H1 (cell line): Measurements from ENCODE around the gene RAD51B. TPM values are rescaled to one million over a fixed set of nuclear protein-coding genes. Genes with fewer than 3 reads are reported as not detected.

Source experiments
- CTCF ChIA-PET: fragments of 300-600 bp; sonication (Branson Sonifier 250); formaldehyde crosslinking; loops from one replicate; lab custom pipeline; 2021; ENCODE audit not compliant: partially characterized antibody; lab: Charles Lee
- POLR2A ChIA-PET: fragments of 300-600 bp; sonication (Branson Sonifier 250); formaldehyde crosslinking; loops from one replicate; lab custom pipeline; 2021; ENCODE audit warnings: inconsistent platforms; ENCODE audit not compliant: partially characterized antibody; lab: Charles Lee
- DNase-seq, 2 experiments: peaks; one replicate each; pipeline versions ENCODE4 v3.0.0 to v3.0.0-alpha.2; 2010 to 2022; ENCODE audit warnings: low spot score in 2 of 2, low read depth in 1 of 2, mixed read lengths in 1 of 2
- FAIRE-seq: peaks from 2 replicates; lab custom pipeline; 2011; peaks lifted over from hg19 to GRCh38; lab: Jason Lieb, UNC
- H2AFZ ChIP-seq: 2 replicates; pipeline ENCODE4 v1.8.1; 2012; ENCODE audit warnings: low read length, inconsistent platforms
- H2AK5ac ChIP-seq: 2 replicates; pipeline ENCODE4 v1.6.1; 2013; ENCODE audit warnings: low read depth, low read length
- H2BK120ac ChIP-seq: replicated peaks from 2 replicates; pipeline ENCODE3; 2013; ENCODE audit warnings: low read depth, low read length, inconsistent platforms
- H2BK12ac ChIP-seq: 2 replicates; pipeline ENCODE4 v1.6.1; 2013; ENCODE audit warnings: low read depth, low read length
- H2BK15ac ChIP-seq: 2 replicates; pipeline ENCODE4 v1.6.1; 2013; ENCODE audit warnings: low read length
- H2BK20ac ChIP-seq: 2 replicates; pipeline ENCODE4 v1.6.1; 2013; ENCODE audit warnings: low read length
- H2BK5ac ChIP-seq: 2 replicates; pipeline ENCODE4 v1.6.1; 2013; ENCODE audit warnings: low read depth, low read length
- H3K14ac ChIP-seq: 2 replicates; pipeline ENCODE4 v1.6.1; 2013; ENCODE audit warnings: inconsistent platforms; ENCODE audit not compliant: insufficient read length
- H3K18ac ChIP-seq: 2 replicates; pipeline ENCODE4 v1.6.1; 2013; ENCODE audit warnings: low read length; ENCODE audit errors: extremely low read depth
- H3K23ac ChIP-seq: 2 replicates; pipeline ENCODE4 v1.6.1; 2013; ENCODE audit warnings: inconsistent platforms; ENCODE audit not compliant: insufficient read length
- H3K23me2 ChIP-seq: 2 replicates; pipeline ENCODE4 v1.6.1; 2013; ENCODE audit warnings: low read depth, low read length
- H3K27ac ChIP-seq: 2 replicates; pipeline ENCODE4 v1.6.1; 2011; ENCODE audit warnings: low read depth, low read length, inconsistent platforms
- H3K27me3 ChIP-seq, 4 experiments: replicated peaks in 1 of 4; 1 replicate in 1 of 4; 2 replicates in 3 of 4; pipeline versions ENCODE4 v1.6.1 to v1.8.1; 2011 to 2013; ENCODE audit warnings: low read length in 3 of 4, mild to moderate bottlenecking in 3 of 4, inconsistent platforms in 2 of 4, mixed read lengths in 2 of 4, moderate library complexity in 1 of 4; ENCODE audit not compliant: control insufficient read depth in 3 of 4, insufficient read depth in 3 of 4; ENCODE audit errors: extremely low read depth in 1 of 4
- H3K36me3 ChIP-seq, 4 experiments: 2 replicates each; pipeline versions ENCODE4 v1.6.1 to v1.8.1; 2011 to 2013; ENCODE audit warnings: mild to moderate bottlenecking in 4 of 4, low read length in 3 of 4, moderate library complexity in 2 of 4, control low read depth in 1 of 4, inconsistent platforms in 1 of 4; ENCODE audit not compliant: insufficient read depth in 4 of 4, control insufficient read depth in 2 of 4
- H3K4ac ChIP-seq: replicated peaks from 2 replicates; pipeline ENCODE3; 2013; ENCODE audit warnings: low read length, low read depth, mixed read lengths, inconsistent platforms; ENCODE audit not compliant: insufficient read length
- H3K4me1 ChIP-seq, 4 experiments: replicated peaks in 1 of 4; 1 replicate in 1 of 4; 2 replicates in 3 of 4; pipeline versions ENCODE4 v1.6.1 to v1.8.1; 2011 to 2013; ENCODE audit warnings: low read length in 3 of 4, inconsistent platforms in 2 of 4, mixed read lengths in 1 of 4; ENCODE audit not compliant: insufficient read depth in 4 of 4, control insufficient read depth in 3 of 4
- H3K4me2 ChIP-seq, 2 experiments: 2 replicates each; pipeline versions ENCODE4 v1.6.1 to v1.8.1; 2011 to 2013; ENCODE audit warnings: low read depth in 2 of 2, low read length in 2 of 2, control low read depth in 1 of 2, inconsistent platforms in 1 of 2, mild to moderate bottlenecking in 1 of 2; ENCODE audit not compliant: insufficient read depth in 1 of 2
- H3K4me3 ChIP-seq, 4 experiments: fragments of 200-600, 300-600 bp in 1 of 4; sonication (generic), shearing (Covaris generic), sonication (Bioruptor Twin) in 1 of 4; 2 replicates each; pipeline versions ENCODE4 v1.5.1 to v1.8.1; 2011 to 2016; ENCODE audit warnings: low read length in 4 of 4, low read depth in 3 of 4, control low read depth in 2 of 4, inconsistent platforms in 2 of 4, mild to moderate bottlenecking in 2 of 4, mixed read lengths in 1 of 4, moderate library complexity in 1 of 4; ENCODE audit not compliant: insufficient read depth in 2 of 4; ENCODE audit errors: extremely low read depth in 1 of 4
- H3K56ac ChIP-seq: replicated peaks from 2 replicates; pipeline ENCODE3; 2013; ENCODE audit warnings: low read depth, mild to moderate bottlenecking, mixed read lengths, low read length, inconsistent platforms; ENCODE audit not compliant: insufficient read length
- H3K79me1 ChIP-seq: 2 replicates; pipeline ENCODE4 v1.6.1; 2013; ENCODE audit warnings: low read depth, low read length, control low read depth
- H3K79me2 ChIP-seq, 2 experiments: 2 replicates each; pipeline versions ENCODE4 v1.6.1 to v1.8.1; 2012 to 2013; ENCODE audit warnings: low read length in 2 of 2, mild to moderate bottlenecking in 2 of 2, inconsistent platforms in 1 of 2; ENCODE audit not compliant: insufficient read depth in 2 of 2, control insufficient read depth in 1 of 2
- H3K9ac ChIP-seq, 4 experiments: replicated peaks in 1 of 4; 1 replicate in 1 of 4; 2 replicates in 3 of 4; pipeline versions ENCODE4 v1.6.1 to v1.8.1; 2011 to 2013; ENCODE audit warnings: low read depth in 3 of 4, low read length in 3 of 4, control low read depth in 2 of 4, mild to moderate bottlenecking in 2 of 4, moderate library complexity in 2 of 4, inconsistent platforms in 1 of 4; ENCODE audit errors: extremely low read depth in 1 of 4
- H3K9me3 ChIP-seq, 2 experiments: 2 replicates each; pipeline versions ENCODE4 v1.6.1 to v1.8.1; 2012 to 2013; ENCODE audit warnings: mild to moderate bottlenecking in 2 of 2, moderate library complexity in 2 of 2, control low read depth in 1 of 2, inconsistent platforms in 1 of 2, low read depth in 1 of 2, low read length in 1 of 2, mixed read lengths in 1 of 2; ENCODE audit not compliant: insufficient read depth in 2 of 2
- H4K20me1 ChIP-seq, 2 experiments: replicated peaks in 1 of 2; 2 replicates each; pipeline versions ENCODE3 to v1.8.1; 2011 to 2013; ENCODE audit warnings: inconsistent platforms in 2 of 2, low read length in 2 of 2, mild to moderate bottlenecking in 1 of 2; ENCODE audit not compliant: insufficient read depth in 2 of 2, control insufficient read depth in 1 of 2
- H4K5ac ChIP-seq: 2 replicates; pipeline ENCODE4 v1.6.1; 2013; ENCODE audit warnings: low read length, low read depth, mixed read lengths, inconsistent platforms; ENCODE audit not compliant: insufficient read length
- H4K8ac ChIP-seq: 2 replicates; pipeline ENCODE4 v1.8.0; 2013; ENCODE audit warnings: mild to moderate bottlenecking, moderate library complexity, low read length, inconsistent platforms; ENCODE audit not compliant: insufficient read depth; ENCODE audit errors: extremely low read depth
- H4K91ac ChIP-seq: replicated peaks from 2 replicates; pipeline ENCODE3; 2013; ENCODE audit warnings: low read length, mixed read lengths, inconsistent platforms; ENCODE audit not compliant: insufficient read length
- ASH2L ChIP-seq: fragments of 200-600, 300-600 bp; sonication (generic); IDR thresholded peaks from one replicate; pipeline ENCODE4 v1.7.1; 2017; ENCODE audit warnings: low read length
- BCL11A ChIP-seq, 2 experiments: IDR thresholded peaks; one replicate each; pipeline ENCODE4 v1.6.1; 2011; ENCODE audit warnings: low read depth in 2 of 2, low read length in 2 of 2, mild to moderate bottlenecking in 2 of 2
- EZH2 ChIP-seq: fragments of 200-600 bp; sonication (generic); IDR thresholded peaks from 2 replicates; pipeline ENCODE4 v1.7.1; 2012; ENCODE audit warnings: low read depth, mild to moderate bottlenecking, moderate library complexity, low read length, inconsistent platforms; ENCODE audit not compliant: severe bottlenecking
- FOSL1 ChIP-seq: IDR thresholded peaks from 2 replicates; pipeline ENCODE4 v1.6.1; 2011; ENCODE audit warnings: mild to moderate bottlenecking, low read depth, low read length, moderate library complexity; ENCODE audit not compliant: insufficient read depth
- JUN ChIP-seq: IDR thresholded peaks from 2 replicates; pipeline ENCODE4 v1.6.1; 2011; ENCODE audit warnings: low read depth, mild to moderate bottlenecking, improper control_type of control experiment, low read length
- MAFK ChIP-seq: IDR thresholded peaks from 2 replicates; pipeline ENCODE4 v1.6.1; 2012; ENCODE audit warnings: low read depth, mild to moderate bottlenecking, improper control_type of control experiment, low read length
- POU5F1 ChIP-seq: IDR thresholded peaks from 2 replicates; pipeline ENCODE4 v1.6.1; 2011; ENCODE audit warnings: low read depth, mild to moderate bottlenecking, low read length, moderate library complexity
- RBBP5 ChIP-seq: IDR thresholded peaks from 2 replicates; pipeline ENCODE4 v1.7.1; 2012; ENCODE audit warnings: low read depth, mild to moderate bottlenecking, inconsistent platforms, low read length, moderate library complexity, borderline replicate concordance
- RNF2 ChIP-seq: fragments of 200-900, 300-1000 bp; sonication (generic); IDR thresholded peaks from 2 replicates; pipeline ENCODE4 v1.7.1; 2016; ENCODE audit warnings: borderline replicate concordance, low read depth, mild to moderate bottlenecking, antibody characterized with exemption, low read length; ENCODE audit not compliant: poor library complexity, severe bottlenecking; ENCODE audit errors: missing control alignments
- SAP30 ChIP-seq: fragments of 300-600 bp; sonication (generic); IDR thresholded peaks from 2 replicates; pipeline ENCODE4 v1.7.1; 2012; ENCODE audit warnings: low read length, moderate library complexity, mild to moderate bottlenecking, inconsistent platforms; ENCODE audit not compliant: insufficient read depth, insufficient replicate concordance
- SIX5 ChIP-seq: IDR thresholded peaks from 2 replicates; pipeline ENCODE4 v1.6.1; 2011; ENCODE audit warnings: mild to moderate bottlenecking, low read depth, low read length
- WGBS, 2 experiments: shearing (Covaris generic) in 1 of 2; methylation state at CpG; one replicate each; pipeline versions ENCODE4 v1.1.6 to v1.1.7; 2013 to 2015; ENCODE audit warnings: low lambda C conversion rate in 2 of 2, mixed read lengths in 2 of 2, inconsistent platforms in 1 of 2, low coverage in 1 of 2, missing lambda C conversion rate in 1 of 2; ENCODE audit not compliant: insufficient replicate concordance in 2 of 2, insufficient coverage in 1 of 2, insufficient read length in 1 of 2; ENCODE audit errors: extremely low coverage in 1 of 2, missing lambda C conversion rate in 1 of 2; 5-methylcytosine and 5-hydroxymethylcytosine counted together
- polyA plus RNA-seq, 7 experiments: library from polyadenylated mRNA; depleted of rRNA in 3 of 7; stranded (reverse) in 5 of 7; unstranded in 2 of 7; fragments of >200 nt in 5 of 7; fragments of 200-250 nt in 2 of 7; gene quantifications; 1 replicate in 5 of 7; 2 replicates in 1 of 7; 4 replicates in 1 of 7; pipeline versions ENCODE4 v1.2.1 to v1.2.3, GENCODE V29; 2011 to 2013; ENCODE audit warnings: missing spikeins in 2 of 7, mixed read lengths in 2 of 7
- total RNA-seq: library from RNA; stranded (reverse); fragmentation: NEBNext Ultra II Directional; extraction: Animal tissue kit (Norgen Biotek cat#: 25700); gene quantifications from 2 replicates; pipeline ENCODE4 v1.2.1, GENCODE V29; 2021
- TF ChIP-seq, protein P1 (sequence below): IDR thresholded peaks from 2 replicates; pipeline ENCODE4 v1.6.1; 2011; ENCODE audit warnings: low read length, improper control_type of control experiment

Gene RAD51B
- total and polyA plus RNA-seq, 2 of the 8 experiments (the other 6 are each of a cell fraction or from before 2014, with no cell fraction given) = 3.9 to 14.9 TPM

DNA sequence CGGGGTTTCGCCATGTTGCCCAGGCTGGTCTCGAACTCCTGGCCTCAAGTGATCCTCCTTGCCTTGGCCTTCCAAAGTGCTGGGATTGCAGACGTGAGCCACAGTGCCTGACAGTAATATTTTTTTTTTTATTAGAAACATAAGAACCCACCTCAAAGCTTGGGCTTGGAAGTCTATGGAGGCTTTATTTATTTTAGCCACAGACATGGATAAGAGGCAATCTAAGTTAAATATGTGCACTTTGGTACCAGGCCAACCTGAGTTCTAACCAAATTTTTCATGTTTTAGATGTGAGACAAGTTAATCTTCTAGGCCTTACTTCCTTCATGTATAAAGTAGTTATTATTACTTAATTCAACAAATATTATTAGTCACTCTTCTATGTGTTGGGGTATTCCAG lies 96.9 kb downstream of the RAD51B start:
- Histone ChIP-seq H4K20me1 (no peaks in the 10 kb centered on the region), H4K91ac (no peak overlapping the region), H3K27ac (no peak overlapping the region), H3K4me1 (peaks cover 0 to 2% (median 0%) of the 10 kb centered on the region in 4 experiments; a peak in 1 of 7 replicates), H2BK12ac (no peak overlapping the region), H3K4me3 (no peak overlapping the region), H3K79me2 (no peaks in the 10 kb centered on the region), H4K8ac (no peak overlapping the region), H3K56ac (no peak overlapping the region), H4K5ac (no peak overlapping the region), H2BK120ac (no peak overlapping the region), H3K18ac (no peak overlapping the region), H2AFZ (no peak overlapping the region), H3K4me2 (no peak overlapping the region), H3K27me3 (no peaks in the 10 kb centered on the region), H3K9ac (no peak overlapping the region), H3K14ac (no peak overlapping the region), H2AK5ac (no peak overlapping the region), H3K23ac (no peak overlapping the region), H2BK5ac (no peak overlapping the region), H2BK20ac (no peak overlapping the region), H3K79me1 (no peaks in the 10 kb centered on the region), H3K4ac (no peak overlapping the region), H3K36me3 (no peaks in the 10 kb centered on the region), H2BK15ac (no peak overlapping the region), H3K9me3 (no peaks in the 10 kb centered on the region), H3K23me2 (no peaks in the 10 kb centered on the region)
- POLR2A ChIA-PET = interaction anchor here (1.0 kb wide), 1 partner anchor 880 kb away, joined by 4 read pairs; no protein-coding TSS in a partner anchor
- 94% methylated on average over 4 of the region's 4 CpGs; no CpG with 5 or more reads in 1 of the 2 experiments for WGBS, 2 experiments
- no peak for TF ChIP-seq FOSL1
- TF ChIP-seq RNF2 = no peak
- TF ChIP-seq EZH2 = no peak
- TF ChIP-seq SAP30 = no peak
- no peak for TF ChIP-seq ASH2L
- no peak for TF ChIP-seq SIX5
- no peak for TF ChIP-seq POU5F1
- TF ChIP-seq BCL11A (IDR thresholded peaks at IDR 0.05; ENCODE audit: low read depth in 2 of 2, low read length in 2 of 2) = no peak
- TF ChIP-seq, protein P1, sequence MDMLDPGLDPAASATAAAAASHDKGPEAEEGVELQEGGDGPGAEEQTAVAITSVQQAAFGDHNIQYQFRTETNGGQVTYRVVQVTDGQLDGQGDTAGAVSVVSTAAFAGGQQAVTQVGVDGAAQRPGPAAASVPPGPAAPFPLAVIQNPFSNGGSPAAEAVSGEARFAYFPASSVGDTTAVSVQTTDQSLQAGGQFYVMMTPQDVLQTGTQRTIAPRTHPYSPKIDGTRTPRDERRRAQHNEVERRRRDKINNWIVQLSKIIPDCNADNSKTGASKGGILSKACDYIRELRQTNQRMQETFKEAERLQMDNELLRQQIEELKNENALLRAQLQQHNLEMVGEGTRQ = no peak
- TF ChIP-seq JUN = no peak
- TF ChIP-seq RBBP5 = no peak
- TF ChIP-seq MAFK = no peak
- FAIRE-seq (no peak), DNase-seq (no peak)
- CTCF ChIA-PET = interaction anchor here (0.6 to 2.5 kb wide), 3 partner anchors 17 to 1255 kb away, joined by 3 to 6 read pairs (median 3); no protein-coding TSS in a partner anchor
